ENCODE measurements around the gene MYL12B. TPM values are rescaled to one million over a fixed set of nuclear protein-coding genes. Genes with fewer than 3 reads are reported as not detected.

MYL12B gene
- total RNA-seq, 2 experiments from 2014 or later, result 230 to 260 TPM

GRCh38 chr18:3323900-3324299 is 62.0 kb downstream of the MYL12B start:
- TF ChIP-seq EZH2phosphoT487 (IDR thresholded peaks at IDR 0.05; ENCODE audit: borderline replicate concordance, low read depth, low read length) (no peak), CTCF (conservative IDR thresholded peaks at IDR 0.05; ENCODE audit: low read length) (no peak)
- H3K4me2 ChIP-seq (ENCODE audit: low read length), result peak overlapping the region; percentile 54
- BruUV-seq (replicated peaks), result no TSS peak
- H2AFZ ChIP-seq (ENCODE audit: low read length), result peak overlapping the region; percentile 60
- no peak overlapping the region for H3K4me3 ChIP-seq (ENCODE audit: low read depth, low read length, poor library complexity, severe bottlenecking)
- DNase-seq (ENCODE audit: low spot score), result no peak
- H3K36me3 ChIP-seq (ENCODE audit: insufficient read depth, low read length), result no peaks in the 10 kb centered on the region
- intact Hi-C loops (cut with micrococcal nuclease; ENCODE audit: unreplicated experiment), result no loop called here
- CTCF ChIA-PET (ENCODE audit: unreplicated experiment), result no interaction called here
- H3K27ac ChIP-seq (ENCODE audit: low read depth, low read length, poor library complexity, severe bottlenecking), result no peak overlapping the region
- no peaks in the 10 kb centered on the region for H3K9me2 ChIP-seq (ENCODE audit: insufficient read depth, low read length)
- POLR2A ChIA-PET, result no interaction called here
- H3K79me2 ChIP-seq (ENCODE audit: insufficient read depth, low read depth, low read length), result no peaks in the 10 kb centered on the region
- H4K20me1 ChIP-seq (ENCODE audit: insufficient read depth, low read length), result no peaks in the 10 kb centered on the region
- H3K4me1 ChIP-seq (ENCODE audit: insufficient read depth, low read length, poor library complexity, severe bottlenecking), result peaks cover 42% of the 10 kb centered on the region
- no peaks in the 10 kb centered on the region; the same call in 1 of the 2 replicates for H3K9me3 ChIP-seq (ENCODE audit: low read length)

Other genes starting within 250 kb of the MYL12B start
- gene LPIN2, start 249.0 kb upstream of the MYL12B start, total RNA-seq (2014; rRNA removed; shearing (Covaris generic)), result 18.7 and 20.1 TPM in 2 replicates
- 16.9 and 18.9 TPM in 2 replicates for gene LPIN2, start 249.0 kb upstream of the MYL12B start, total RNA-seq (2022)
- 3.8 and 5.7 TPM in 2 replicates for gene MYOM1, start 42.2 kb upstream of the MYL12B start, total RNA-seq (2014; rRNA removed; shearing (Covaris generic))
- 2.3 and 2.4 TPM in 2 replicates for gene MYOM1, start 42.2 kb upstream of the MYL12B start, total RNA-seq (2022)
- 377 and 423 TPM in 2 replicates for gene MYL12A, start 14.3 kb upstream of the MYL12B start, total RNA-seq (2014; rRNA removed; shearing (Covaris generic))
- gene MYL12A, start 14.3 kb upstream of the MYL12B start, total RNA-seq (2022), result 301 TPM in 2 replicates
- 61.5 and 69.0 TPM in 2 replicates for gene TGIF1, start 188.0 kb downstream of the MYL12B start, total RNA-seq (2014; rRNA removed; shearing (Covaris generic))
- gene TGIF1, start 188.0 kb downstream of the MYL12B start, total RNA-seq (2022), result 40.9 and 42.5 TPM in 2 replicates

Measured in OCI-LY7 (cell line).